Measurements from ENCODE around the gene PUSL1.

DNA sequence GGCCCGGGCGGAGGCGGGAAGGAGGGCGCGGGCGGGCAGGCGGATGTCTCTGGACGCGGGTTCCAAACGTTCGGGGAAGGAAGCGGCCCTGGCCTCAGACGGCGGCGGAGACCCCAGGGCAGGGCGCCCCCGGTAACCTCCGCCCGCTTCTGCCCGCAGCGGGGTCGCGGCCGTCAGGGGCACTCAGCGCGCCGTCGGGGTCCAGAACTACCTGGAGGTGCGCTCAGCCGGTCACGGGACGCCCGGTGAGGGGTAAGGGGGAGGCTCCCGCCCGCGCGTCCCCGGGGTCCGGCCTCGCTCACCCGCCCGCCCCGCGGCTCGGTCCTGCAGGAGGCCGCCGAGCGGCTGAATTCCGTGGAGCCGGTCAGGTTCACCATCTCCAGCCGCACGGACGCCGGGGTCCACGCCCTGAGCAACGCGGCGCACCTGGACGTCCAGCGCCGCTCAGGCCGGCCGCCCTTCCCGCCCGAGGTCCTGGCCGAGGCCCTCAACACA is 406 bp downstream of the PUSL1 start:
- TF ChIP-seq, protein P1, sequence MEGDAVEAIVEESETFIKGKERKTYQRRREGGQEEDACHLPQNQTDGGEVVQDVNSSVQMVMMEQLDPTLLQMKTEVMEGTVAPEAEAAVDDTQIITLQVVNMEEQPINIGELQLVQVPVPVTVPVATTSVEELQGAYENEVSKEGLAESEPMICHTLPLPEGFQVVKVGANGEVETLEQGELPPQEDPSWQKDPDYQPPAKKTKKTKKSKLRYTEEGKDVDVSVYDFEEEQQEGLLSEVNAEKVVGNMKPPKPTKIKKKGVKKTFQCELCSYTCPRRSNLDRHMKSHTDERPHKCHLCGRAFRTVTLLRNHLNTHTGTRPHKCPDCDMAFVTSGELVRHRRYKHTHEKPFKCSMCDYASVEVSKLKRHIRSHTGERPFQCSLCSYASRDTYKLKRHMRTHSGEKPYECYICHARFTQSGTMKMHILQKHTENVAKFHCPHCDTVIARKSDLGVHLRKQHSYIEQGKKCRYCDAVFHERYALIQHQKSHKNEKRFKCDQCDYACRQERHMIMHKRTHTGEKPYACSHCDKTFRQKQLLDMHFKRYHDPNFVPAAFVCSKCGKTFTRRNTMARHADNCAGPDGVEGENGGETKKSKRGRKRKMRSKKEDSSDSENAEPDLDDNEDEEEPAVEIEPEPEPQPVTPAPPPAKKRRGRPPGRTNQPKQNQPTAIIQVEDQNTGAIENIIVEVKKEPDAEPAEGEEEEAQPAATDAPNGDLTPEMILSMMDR (IDR thresholded peaks at IDR 0.05): no peak
- TF ChIP-seq POLR2A (IDR thresholded peaks at IDR 0.05): no peak

All from right lobe of liver (tissue), 4 donors.